ENCODE results near the gene PTPRU. TPM values are rescaled to one million over a fixed set of nuclear protein-coding genes. Genes with fewer than 3 reads are reported as not detected.

Gene PTPRU
- total and polyA plus RNA-seq, 2 of the 8 experiments (the other 6 are each of a cell fraction or from before 2014, with no cell fraction given): 33.8 to 41.8 TPM

DNA sequence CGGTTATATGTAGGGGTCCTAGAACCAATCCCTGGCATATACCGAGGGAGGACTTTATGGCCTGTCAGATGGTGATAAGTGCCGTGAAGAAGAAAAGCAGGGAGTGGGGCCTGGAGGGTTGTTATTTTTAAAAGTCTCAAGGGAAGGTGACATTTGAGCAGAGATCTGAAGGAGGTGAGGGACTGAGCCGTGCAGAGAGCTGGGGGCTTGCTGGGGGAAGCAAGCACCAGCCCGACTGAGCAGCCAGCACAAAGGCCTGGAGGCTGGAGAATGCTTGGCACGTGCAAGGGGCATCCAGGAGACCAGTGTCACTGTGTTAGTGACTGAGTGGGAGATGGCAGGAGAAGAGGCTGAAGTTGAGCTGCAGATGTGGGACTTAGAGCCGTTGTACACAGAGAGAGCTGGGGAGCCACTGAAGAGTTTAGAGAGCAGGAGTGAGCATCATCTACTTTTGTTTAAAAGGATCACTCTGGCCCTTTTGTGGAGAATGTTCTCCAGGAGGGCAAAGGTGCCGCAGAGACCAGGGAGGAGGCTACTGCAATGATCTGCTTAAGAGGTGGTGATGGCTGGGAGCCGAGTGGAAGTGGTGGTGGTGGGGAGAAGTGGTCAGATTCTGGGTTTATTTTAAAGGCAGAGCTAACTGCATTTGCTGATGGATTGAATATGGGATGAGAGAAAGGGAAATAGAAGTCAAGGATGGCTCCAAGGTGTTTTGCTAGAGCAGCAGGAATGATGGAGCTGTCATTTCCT, 31.2 kb downstream of the PTPRU start (continued):
- TF ChIP-seq PHF8 (conservative IDR thresholded peaks at IDR 0.05; ENCODE audit: low read depth, low read length): no peak

Data from H1 (cell line).